Endothelial cell of hepatic sinusoid (primary cell): Measurements from ENCODE around the gene SPOCK2.
"Not testable (repeated sequence)": the region's sequence is repeated elsewhere in the genome, so short reads cannot be mapped to it uniquely, and the experiment has no call there.

Experiments
- in situ Hi-C: cut with HindIII; loops from 2 replicates; pipeline ENCODE4 v1.10.0; 2017; ENCODE audit warnings: low sequenced_read_pairs

SPOCK2 gene

DNA sequence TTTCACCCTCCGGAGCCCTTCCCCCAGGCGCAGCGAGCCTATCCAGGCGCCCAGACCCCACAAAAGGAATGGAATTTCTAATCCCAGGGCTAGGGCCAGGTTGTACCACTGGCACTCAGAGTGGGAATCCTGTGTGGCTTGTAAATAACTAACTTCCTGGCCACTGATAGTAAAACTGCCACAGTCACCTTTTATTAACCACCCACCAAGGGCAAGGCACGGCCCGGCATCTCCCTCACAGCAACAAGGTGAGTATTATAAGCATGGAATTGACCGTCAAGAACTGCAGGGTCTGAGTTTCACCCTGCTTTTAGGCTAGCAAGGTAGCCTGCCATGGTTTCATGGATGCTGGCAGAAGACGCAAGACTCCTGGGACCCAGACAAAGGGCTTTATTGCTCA is 51.1 kb downstream of the SPOCK2 start:
- in situ Hi-C loops = no loop called here

DNA sequence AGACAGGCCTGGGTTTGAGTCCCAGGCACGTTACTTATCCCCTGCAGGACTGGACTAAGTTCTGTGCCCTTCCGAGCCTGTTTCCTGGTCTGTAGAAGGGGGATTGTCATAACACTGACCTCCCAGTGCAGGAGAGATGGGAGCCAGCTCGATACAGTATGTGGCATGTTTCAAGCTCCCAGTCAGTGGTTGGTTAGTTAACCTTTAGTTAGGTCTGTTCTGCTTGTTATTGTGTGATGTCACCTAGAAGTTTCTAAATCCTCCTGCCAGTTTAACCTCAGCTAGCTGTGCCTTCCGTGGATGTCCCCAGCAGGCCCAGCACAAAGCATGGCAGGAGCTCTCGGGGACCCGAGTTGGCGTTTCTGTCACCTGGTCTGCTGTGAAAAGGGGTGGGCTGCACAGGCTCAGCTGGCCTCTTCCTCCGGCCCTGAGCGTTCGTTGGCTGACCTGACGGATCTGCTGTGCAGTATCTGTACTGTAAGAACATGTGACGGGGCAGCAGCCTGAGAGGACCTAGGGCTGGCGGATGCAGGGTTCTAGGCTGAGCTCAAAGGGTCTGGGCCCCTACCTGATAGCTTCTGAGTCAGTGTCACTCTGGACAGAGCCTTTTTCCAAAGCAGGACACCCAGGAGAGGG is 53.0 kb downstream of the SPOCK2 start:
- in situ Hi-C loops = no loop called here

DNA sequence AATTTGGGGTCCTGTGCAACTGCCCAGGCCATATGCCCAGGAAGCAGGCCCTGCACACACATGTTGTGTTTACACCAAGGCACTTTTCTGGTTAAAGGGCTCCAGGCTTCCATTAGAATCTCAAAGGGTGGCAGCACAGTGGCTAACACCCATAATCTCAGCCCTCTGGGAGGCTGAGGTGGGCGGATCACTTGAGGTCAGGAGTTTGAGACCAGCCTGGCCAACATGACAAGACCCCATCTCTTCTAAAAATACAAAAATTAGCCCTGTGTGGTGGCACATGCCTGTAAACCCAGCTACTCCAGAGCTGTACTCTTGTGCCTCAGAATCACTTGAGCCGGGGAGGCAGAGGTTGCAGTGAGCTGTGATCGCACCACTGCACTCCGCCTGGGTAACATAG is 53.6 kb downstream of the SPOCK2 start:
- in situ Hi-C loops = no loop called here

DNA sequence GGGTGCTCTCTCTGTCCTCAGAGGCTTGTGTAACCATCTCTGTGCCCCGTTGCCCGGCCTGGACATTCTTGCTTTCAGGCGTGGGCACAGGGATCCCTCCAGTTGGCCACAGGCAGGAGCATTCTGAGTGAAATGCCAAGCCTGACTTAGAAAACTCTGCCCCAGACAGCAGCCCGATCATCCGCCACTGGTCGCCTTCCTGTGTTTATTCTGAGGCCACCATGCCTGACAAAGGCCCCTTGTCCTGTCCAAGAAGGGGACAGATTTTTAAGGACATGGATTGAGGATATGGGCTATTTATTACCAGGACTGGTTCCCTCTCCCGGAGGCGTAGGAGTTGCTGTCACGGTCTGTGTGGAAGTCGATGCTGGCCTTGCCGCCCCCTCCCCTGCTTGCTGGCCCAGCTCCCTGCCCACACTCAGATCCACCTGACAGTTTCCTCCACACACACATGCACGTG is 54.3 kb downstream of the SPOCK2 start:
- in situ Hi-C loops = no loop called here

DNA sequence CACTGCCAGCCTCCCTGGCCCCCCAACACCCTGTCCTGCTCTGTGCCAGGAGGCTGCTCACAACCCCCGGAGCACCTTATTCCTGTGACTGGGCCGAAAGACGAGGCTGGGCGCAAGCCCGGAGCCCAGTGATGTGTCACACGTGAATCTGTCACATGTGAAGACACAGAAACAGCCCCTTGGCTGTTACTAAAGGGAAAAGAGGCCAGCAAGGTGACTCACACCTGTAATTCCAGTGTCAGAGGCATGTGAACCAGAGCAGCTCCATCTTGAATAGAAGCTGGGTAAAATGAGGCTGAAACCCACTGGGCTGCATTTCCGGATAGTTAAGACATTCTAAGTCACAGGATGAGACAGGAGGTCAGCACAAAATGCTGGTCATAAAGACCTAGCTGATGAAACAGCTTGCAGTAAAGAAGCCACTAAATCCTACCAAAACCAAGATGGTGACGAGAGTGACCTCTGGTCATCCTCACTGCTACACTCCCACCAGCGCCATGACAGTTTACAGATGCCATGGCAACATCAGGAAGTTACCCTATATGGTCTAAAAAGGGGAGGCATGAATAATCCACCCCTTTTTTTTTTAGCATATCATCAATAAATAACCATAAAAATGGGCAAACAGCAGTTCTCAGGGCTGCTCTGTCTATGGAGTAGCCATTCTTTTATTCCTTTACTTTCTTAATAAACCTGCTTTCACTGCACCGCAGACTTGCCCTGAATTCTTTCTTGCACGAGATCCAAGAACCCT is 55.8 kb downstream of the SPOCK2 start:
- in situ Hi-C loops = not testable (repeated sequence)

DNA sequence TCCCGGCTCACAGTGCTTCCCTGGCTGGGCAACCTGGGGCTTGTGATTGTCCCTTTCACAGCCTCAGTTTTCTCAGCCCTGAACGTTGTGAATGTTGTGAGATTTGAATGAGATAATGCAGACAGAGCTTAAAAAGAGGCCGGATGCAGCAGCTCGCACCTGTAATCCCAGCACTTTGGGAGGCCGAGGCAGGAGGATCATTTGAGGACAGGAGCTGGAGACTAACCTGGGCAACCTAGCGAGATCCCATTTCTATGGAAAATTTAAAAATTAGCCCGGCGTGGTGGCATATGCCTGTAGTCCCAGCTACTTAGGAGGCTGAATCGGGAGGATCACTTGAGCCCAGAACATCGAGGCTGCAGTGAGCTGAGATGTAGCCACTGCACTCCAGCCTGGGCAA is 56.6 kb downstream of the SPOCK2 start:
- in situ Hi-C loops = no loop called here

DNA sequence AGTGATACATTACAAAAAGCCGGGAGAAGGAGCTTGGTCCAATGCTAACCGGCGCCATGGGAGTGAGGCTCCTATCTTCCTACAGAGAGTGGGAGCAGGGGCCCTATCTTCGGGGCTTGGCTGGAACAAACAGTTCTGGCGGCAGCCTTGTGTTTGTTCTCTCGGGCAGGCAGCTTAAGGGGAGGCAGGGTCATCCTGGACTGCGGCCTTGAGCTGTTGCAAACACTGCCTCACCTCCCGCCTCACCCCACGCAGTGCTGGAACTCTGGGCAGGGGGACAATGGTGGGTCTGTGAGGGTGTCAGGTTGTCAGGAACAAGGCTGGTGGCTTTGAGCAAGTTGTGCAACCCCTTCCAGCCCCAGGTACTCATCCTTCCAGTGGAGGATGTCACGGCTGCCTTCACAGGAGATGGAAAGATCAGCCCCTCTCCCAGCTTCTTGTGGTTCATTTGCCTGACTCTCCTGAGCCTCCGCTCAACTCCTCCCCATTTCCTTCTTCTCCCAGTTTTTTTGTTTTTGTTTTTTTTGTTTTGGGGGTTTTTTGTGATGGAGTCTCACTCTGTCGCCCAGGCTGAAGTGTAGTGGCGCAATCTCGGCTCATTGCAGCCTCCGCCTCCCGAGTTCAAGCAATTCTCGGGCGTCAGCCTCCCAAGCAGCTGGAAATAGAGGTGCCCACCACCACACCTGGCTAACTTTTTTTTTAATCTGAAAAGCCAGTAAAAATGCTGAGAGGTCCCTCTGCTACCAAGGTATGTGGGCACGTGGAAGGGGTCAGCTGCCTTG is 57.4 kb downstream of the SPOCK2 start:
- in situ Hi-C loops = no loop called here

DNA sequence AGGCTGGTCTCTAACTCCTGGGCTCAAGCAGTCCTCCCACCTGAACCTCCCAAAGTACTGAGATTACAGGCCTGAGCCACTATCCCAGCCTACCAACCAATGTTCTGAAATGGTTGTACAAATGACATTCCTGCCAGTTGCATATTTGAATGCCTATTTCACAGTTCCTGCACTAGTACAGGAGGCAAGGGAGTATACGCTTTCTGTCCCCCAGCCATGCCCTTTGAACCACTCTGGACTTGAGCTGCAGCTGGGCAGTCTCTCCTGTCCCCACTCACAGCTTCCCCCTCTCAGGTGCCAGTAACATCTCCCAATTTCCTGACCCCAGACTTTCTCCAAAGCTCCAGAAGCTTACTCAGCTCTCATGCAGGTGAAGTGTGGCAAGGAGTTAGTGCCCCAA is 58.9 kb downstream of the SPOCK2 start:
- in situ Hi-C loops = no loop called here

DNA sequence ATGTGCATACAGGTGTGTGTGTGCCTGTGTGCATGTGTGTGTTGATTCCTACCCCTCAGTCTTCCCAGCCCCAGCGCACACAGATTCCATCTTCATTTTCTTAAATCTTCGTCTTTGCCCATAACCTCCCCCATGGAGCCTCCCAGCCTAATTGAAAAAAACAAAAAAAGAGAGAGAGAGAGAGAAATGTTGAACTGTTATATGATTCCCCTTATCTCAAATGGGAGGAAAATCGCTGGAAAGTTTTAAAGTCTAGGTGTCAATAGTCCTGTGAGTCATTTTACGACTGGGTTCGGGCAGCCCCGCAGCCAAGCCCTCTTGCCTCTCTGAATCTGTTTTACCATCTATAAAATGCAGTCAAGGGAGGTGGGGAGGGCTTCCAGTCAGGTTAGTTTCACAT is 60.9 kb downstream of the SPOCK2 start:
- in situ Hi-C loops = no loop called here

DNA sequence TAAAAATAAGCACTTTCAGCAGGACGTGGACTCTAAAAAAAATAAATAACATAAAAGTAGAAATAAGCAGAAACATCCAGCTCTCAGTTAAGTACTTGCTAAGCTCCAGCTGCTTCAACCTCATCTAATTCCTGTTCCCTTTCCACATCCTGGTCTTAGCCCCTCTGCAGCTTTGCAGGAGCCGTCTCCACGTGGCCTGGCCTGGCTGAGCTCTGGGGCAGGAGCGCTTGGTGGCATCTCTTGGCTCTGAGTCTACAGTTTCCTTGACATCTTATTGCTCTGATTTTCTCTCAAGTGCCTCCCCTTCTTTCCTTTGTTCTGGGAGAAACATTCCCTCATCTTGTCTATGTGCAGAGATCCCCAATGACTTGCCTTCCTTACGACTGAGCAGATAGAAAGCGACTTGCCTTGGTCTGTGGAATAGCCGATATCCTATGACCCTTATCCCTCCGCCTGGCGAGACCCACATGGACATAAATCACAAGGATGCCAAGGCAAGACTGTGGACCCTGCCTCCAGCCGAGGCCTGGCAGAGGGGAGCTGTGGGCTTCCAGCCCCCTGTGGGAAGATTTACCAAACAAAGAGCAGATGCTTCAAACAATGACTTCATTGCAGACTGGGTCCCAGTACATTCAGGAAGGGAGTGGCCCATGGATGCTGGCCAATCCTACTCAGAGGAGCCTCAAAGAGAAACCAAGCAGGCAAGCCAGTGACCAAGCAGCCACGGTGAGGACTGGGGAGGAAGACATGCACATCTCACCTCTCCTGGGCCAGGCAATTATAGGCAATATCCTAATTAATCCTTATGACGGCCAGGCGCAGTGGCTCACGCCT is 61.9 kb downstream of the SPOCK2 start:
- in situ Hi-C loops = no loop called here

DNA sequence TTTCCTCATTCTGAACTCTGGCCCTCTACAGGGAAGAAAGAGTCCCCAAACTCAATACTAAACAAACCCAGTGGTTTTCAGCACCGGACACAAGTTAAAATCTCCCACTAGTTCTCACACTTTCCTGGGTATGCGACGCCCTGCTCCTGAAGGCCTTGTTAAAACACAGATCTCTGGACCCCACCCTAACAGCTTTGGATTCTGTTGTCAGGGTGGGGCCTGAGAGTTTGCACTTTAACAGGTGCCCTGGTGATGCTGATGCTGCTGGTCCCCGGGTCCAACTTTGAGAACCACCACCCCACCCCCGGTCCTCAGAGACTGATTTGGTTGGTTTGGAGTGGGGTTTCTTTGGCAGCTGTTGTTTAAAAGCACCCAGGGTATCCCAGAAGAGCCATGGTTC is 62.5 kb downstream of the SPOCK2 start:
- in situ Hi-C loops = no loop called here

DNA sequence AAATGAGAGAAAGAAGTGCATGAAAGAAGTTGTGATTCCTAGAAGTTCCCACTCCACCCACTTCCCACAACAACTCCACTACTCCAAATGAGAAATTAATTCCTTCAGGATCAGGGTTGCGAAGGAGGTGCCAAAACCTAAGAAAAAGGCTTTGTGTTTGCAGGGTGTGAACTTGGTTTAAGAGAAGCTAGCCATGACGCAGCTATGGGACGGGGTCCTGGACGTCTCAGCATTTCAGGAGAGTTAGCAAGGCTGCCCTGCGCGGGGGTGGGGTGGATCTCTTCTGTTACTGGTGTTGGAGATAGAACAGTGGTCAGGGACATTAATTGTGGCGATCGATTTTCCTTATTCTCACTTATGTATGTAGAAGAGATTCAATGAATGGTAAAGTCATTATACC is 63.0 kb downstream of the SPOCK2 start:
- in situ Hi-C loops = no loop called here

DNA sequence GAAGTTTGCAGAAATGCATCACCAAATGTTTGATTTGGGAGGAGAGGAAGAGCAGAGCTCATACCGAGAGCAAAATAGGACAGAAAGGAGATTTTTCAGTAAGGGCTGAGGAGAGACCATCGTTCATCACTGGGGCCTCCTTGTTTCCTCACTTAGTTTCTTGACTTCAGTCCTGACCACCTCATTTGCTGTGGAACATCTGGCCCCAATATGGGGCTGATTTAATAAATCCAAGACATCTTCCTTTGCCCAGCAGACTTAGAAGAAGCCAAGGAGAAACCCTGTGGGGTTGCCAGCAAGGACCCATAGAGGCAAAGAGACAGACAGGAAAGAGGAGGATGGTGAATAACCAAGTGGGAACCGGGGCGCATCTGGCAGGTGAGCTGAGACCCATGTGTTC is 63.8 kb downstream of the SPOCK2 start:
- in situ Hi-C loops = no loop called here

DNA sequence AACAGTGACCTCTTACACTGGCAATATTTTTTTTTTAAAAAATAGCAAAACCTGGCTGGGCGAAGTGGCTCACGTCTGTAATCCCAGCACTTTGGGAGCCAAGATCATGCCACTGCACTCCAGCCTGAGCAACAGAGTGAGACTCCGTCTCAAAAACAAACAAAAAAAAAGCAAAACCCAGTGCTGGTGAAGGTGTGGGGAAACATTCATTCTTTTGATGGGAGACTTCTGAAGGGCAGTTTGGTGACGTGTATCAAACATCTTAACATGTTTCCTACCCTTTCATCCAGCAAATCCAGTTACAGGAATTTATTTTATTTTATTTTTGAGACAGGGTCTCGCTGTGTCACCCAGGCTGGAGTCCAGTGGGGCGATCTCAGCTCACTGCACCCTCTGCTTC is 66.1 kb downstream of the SPOCK2 start:
- in situ Hi-C loops = no loop called here

DNA sequence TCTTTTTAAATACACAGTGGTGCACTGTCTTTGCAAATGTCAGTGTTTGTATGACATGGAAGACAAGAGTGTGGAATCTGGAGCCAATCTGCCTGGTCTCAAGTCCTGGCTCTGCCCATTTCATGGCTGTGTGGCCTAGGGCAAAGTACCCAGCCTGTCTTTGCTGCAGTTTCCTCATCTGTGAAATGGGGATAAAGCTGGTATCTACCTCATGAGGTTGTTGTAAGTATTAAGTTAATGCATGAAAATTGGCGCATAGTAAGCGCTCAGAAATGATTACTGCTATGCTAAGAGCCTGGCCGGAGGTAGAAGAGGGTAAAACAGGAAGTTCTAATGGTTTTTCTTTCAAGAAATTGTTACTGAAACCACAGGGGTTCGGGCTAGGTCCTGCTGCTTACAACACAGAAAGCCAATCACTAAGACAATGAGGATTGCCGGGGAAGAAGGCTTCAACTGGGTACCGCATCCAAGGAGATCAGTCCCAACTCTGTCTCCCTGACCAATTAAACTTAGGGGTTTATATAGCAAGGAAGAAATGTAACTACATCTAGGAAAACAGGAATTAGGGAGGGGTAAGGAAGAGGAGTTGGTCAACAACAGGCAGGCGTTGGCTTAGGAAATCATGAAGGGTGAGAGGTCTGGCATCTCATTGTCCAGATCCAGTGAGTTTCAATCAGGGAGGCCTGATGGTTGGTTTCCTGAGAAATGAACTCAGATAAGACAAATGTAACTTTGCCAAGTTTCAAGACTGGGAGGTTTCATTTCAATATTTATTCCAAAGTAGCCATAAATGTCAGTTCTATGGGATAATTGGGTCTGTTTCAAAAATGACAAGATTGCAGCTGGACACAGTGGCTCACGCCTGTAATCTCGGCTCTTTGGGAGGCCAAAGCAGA is 67.2 kb downstream of the SPOCK2 start:
- in situ Hi-C loops = no loop called here

DNA sequence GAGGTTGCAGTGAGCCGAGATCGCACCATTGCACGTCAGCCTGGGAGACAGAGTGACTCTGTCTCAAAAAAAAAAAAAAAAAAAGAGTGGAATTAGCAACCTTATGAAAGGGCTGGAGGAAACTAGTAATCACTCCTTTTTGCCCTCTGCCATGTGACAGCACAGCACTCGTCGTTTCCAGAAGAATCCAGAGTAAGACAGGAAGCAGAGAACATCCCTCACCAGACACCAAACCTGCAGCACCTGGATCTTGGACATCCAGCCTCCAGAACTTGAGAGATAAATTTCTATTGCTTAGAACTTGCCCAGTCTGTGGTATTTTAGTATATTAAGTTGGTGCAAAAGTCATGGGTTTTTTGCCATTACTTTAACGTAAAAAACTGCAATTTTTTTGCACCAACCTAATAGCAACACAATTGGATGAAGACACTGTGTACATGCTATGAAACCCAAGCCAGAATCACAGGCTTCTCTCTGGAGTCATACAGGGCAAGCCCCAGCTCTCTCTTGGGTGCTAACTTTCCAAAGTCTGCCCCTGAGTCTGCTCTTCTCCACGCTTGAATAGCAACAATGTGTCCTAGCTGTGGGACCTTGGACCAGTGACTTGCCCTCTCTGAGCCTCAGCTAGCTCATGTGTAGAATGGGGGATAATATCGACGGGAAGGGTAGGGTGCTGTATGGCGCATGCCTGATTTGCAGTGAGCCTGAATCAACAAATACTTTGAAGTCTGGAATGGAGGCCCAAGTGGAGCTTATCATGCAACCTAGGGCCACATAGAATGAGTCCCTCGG is 69.1 kb downstream of the SPOCK2 start:
- in situ Hi-C loops = no loop called here

DNA sequence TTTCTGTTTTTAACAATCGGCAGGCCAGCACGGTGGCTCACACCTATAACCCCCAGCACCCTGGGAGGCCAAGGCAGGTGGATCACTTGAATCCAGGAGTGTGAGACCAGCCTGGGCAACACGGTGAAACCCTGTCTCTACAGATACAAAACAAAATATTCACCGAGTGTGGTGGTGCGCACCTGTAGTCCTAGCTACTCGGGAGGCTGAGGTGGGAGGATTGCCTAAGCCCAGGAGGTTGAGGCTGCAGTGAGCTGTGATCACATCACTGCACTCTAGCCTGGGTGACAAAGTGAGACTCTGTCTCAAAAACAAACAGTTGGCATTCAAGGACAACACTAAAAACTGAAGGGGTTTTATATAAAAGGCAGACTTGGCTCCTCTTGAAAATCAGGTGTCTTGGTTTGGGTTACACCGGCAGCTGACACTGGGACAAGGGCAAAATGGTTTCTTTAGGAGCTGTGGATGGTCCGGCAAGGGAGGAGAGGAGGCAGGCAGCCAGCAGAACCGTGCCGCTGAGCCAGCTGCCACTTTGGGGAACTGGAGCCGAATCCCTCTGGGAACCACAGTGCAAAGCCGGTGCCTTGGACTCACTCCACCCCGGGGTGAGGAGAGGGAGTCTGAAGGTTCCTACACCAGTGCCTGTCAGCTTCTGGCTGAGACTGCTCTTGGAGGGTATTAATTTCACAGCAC is 71.6 kb downstream of the SPOCK2 start:
- in situ Hi-C loops = no loop called here

DNA sequence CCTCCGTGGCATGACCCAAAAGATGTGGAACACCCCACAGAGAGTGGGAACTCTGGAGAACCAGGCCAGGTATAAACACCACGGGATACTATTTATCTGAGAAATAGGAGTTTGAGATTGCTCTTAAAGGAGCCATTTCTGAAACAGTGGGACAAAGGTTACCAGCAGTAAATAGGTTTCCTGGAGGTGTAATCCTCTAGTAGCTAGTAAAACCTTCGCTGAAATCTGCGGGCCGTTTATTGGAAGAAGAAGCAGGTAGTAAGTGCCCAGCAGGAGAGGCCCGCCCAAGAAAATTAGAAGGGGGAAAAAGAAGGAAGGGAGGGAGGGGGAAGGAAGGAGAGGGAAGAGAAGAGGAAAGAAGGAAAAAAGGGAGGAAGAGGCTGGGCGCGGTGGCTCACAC is 72.5 kb downstream of the SPOCK2 start:
- in situ Hi-C loops = no loop called here
